Mesodermal cell (in vitro differentiated cells): ENCODE measurements around the gene PEX1.
A peak's percentile ranks its signal among the peaks of the same experiment; 100 is the strongest.
"Not testable (repeated sequence)": the region's sequence is repeated elsewhere in the genome, so short reads cannot be mapped to it uniquely, and the experiment has no call there.

Experiments used
- H3K27ac ChIP-seq: 2 replicates; pipeline ENCODE4 v1.7.0; 2013; ENCODE audit warnings: mild to moderate bottlenecking, low read depth, low read length, moderate library complexity; ENCODE audit not compliant: severe bottlenecking
- H3K36me3 ChIP-seq: 2 replicates; pipeline ENCODE4 v1.7.1; 2013; ENCODE audit warnings: mild to moderate bottlenecking, low read length, moderate library complexity; ENCODE audit not compliant: control insufficient read depth, insufficient read depth
- H3K4me1 ChIP-seq: one replicate; pipeline ENCODE4 v1.7.1; 2013; ENCODE audit warnings: mild to moderate bottlenecking, low read length; ENCODE audit not compliant: insufficient read depth, control insufficient read depth, poor library complexity, severe bottlenecking
- H3K4me3 ChIP-seq: 2 replicates; pipeline ENCODE4 v1.7.0; 2013; ENCODE audit warnings: low read length, control low read depth, mild to moderate bottlenecking; ENCODE audit not compliant: insufficient read depth, poor library complexity, severe bottlenecking; ENCODE audit errors: extremely low read depth
- H3K9me3 ChIP-seq: 2 replicates; pipeline ENCODE4 v1.7.1; 2013; ENCODE audit warnings: mild to moderate bottlenecking, low read length, moderate library complexity; ENCODE audit not compliant: control insufficient read depth
- whole genome bisulfite sequencing, 2 experiments: methylation state at CpG; one replicate each; pipeline ENCODE4 v1.1.5; 2013; ENCODE audit warnings: missing lambda C conversion rate in 2 of 2; ENCODE audit not compliant: insufficient coverage in 2 of 2; 5-methylcytosine and 5-hydroxymethylcytosine counted together

PEX1 gene

GRCh38 chr7:92462560-92462959, 65.8 kb downstream of the PEX1 start:
- no peak overlapping the region for H3K27ac ChIP-seq
- H3K36me3 ChIP-seq = peaks cover 8% of the 10 kb centered on the region
- WGBS, 2 experiments = 83 to 100% methylated on average over 1 to 2 of the region's 3 CpGs
- H3K4me3 ChIP-seq = no peak overlapping the region
- no peaks in the 10 kb centered on the region for H3K9me3 ChIP-seq
- no peaks in the 10 kb centered on the region for H3K4me1 ChIP-seq

- peaks cover 16% of the 10 kb centered on the region for H3K36me3 ChIP-seq
- H3K4me1 ChIP-seq = no peaks in the 10 kb centered on the region
- no peak overlapping the region for H3K4me3 ChIP-seq
- H3K9me3 ChIP-seq = no peaks in the 10 kb centered on the region
- H3K27ac ChIP-seq = no peak overlapping the region
- WGBS, 2 experiments = 54 to 82% methylated on average over 2 to 3 of the region's 8 CpGs
Observed at GRCh38 chr7:92461027-92462003, 67.0 kb downstream of the PEX1 start.

- H3K36me3 ChIP-seq = peaks cover 24% of the 10 kb centered on the region
- H3K27ac ChIP-seq = no peak overlapping the region
- no peaks in the 10 kb centered on the region for H3K4me1 ChIP-seq
- WGBS, 2 experiments = 67 to 92% methylated on average over 2 to 3 of the region's 4 CpGs
- no peak overlapping the region for H3K4me3 ChIP-seq
- H3K9me3 ChIP-seq = no peaks in the 10 kb centered on the region
Observed at GRCh38 chr7:92460510-92460909, 67.8 kb downstream of the PEX1 start.

- WGBS, 2 experiments = 80% methylated on average over 1 of the region's 2 CpGs; no CpG with 5 or more reads in 1 of the 2 experiments
- H3K36me3 ChIP-seq = peaks cover 28% of the 10 kb centered on the region
- H3K4me3 ChIP-seq = no peak overlapping the region
- no peak overlapping the region for H3K27ac ChIP-seq
- no peaks in the 10 kb centered on the region for H3K4me1 ChIP-seq
- no peaks in the 10 kb centered on the region for H3K9me3 ChIP-seq
Observed at GRCh38 chr7:92460109-92460508, 68.2 kb downstream of the PEX1 start.

GRCh38 chr7:92456236-92456635, 72.1 kb downstream of the PEX1 start:
- WGBS, 2 experiments = 90 to 95% methylated on average over 2 of the region's 2 CpGs
- H3K36me3 ChIP-seq = peaks cover 66% of the 10 kb centered on the region
- no peaks in the 10 kb centered on the region for H3K9me3 ChIP-seq
- no peaks in the 10 kb centered on the region for H3K4me1 ChIP-seq
- no peak overlapping the region for H3K4me3 ChIP-seq
- no peak overlapping the region for H3K27ac ChIP-seq

- H3K27ac ChIP-seq = no peak overlapping the region
- peaks cover 75% of the 10 kb centered on the region for H3K36me3 ChIP-seq
- no peaks in the 10 kb centered on the region for H3K9me3 ChIP-seq
- WGBS, 2 experiments = 100% methylated on average over 1 to 2 of the region's 2 CpGs
- H3K4me3 ChIP-seq = no peak overlapping the region
- H3K4me1 ChIP-seq = no peaks in the 10 kb centered on the region
Observed at GRCh38 chr7:92451645-92452044, 76.7 kb downstream of the PEX1 start.

GRCh38 chr7:92448205-92448747, 80.0 kb downstream of the PEX1 start:
- WGBS, 2 experiments = 0% methylated on average over 1 to 4 of the region's 11 CpGs
- peaks cover 41% of the 10 kb centered on the region for H3K36me3 ChIP-seq
- H3K9me3 ChIP-seq = no peaks in the 10 kb centered on the region
- H3K27ac ChIP-seq = no peak overlapping the region
- peak overlapping the region; percentile 86 for H3K4me3 ChIP-seq
- H3K4me1 ChIP-seq = no peaks in the 10 kb centered on the region

- no peaks in the 10 kb centered on the region for H3K4me1 ChIP-seq
- peak within 1 kb of the TSS; percentile 74 for H3K27ac ChIP-seq
- 0% methylated on average over 55 to 72 of the region's 87 CpGs for WGBS, 2 experiments
- peak within 1 kb of the TSS; percentile 86 for H3K4me3 ChIP-seq
- H3K36me3 ChIP-seq = peaks cover 34% of the 10 kb centered on the region
- H3K9me3 ChIP-seq = no peaks in the 10 kb centered on the region
Observed at GRCh38 chr7:92447345-92448204, 80.7 kb downstream of the PEX1 start, which contains the start of gene GATAD1. Gene GATAD1 (plus strand): TSS chr7:92447482. CDS start chr7:92447730, 248 bp downstream.

- Histone ChIP-seq H3K9me3 (no peaks in the 10 kb centered on the region), H3K4me3 (peak overlapping the region; percentile 86), H3K4me1 (no peaks in the 10 kb centered on the region), H3K36me3 (peaks cover 28% of the 10 kb centered on the region), H3K27ac (no peak overlapping the region)
- 40 to 44% methylated on average over 13 to 16 of the region's 21 CpGs for WGBS, 2 experiments
Observed at GRCh38 chr7:92446869-92447344, 81.4 kb downstream of the PEX1 start.

- not testable (repeated sequence) for H3K36me3 ChIP-seq, H3K27ac ChIP-seq, H3K4me3 ChIP-seq, H3K4me1 ChIP-seq, H3K9me3 ChIP-seq
- 92 to 100% methylated on average over 1 to 2 of the region's 2 CpGs for WGBS, 2 experiments
Observed at GRCh38 chr7:92442720-92443119, 85.6 kb downstream of the PEX1 start.
